Karpas-422 (cell line): ENCODE data around the gene DOK7. TPM values are rescaled to one million over a fixed set of nuclear protein-coding genes. Genes with fewer than 3 reads are reported as not detected.

Experiments
- DNase-seq: peaks from one replicate; pipeline ENCODE4 v3.0.0-alpha.2; 2015
- H2AFZ ChIP-seq: fragments of 200-600 bp; sonication (generic); 2 replicates; pipeline ENCODE4 v1.6.1; 2014; ENCODE audit warnings: antibody characterized with exemption, low read length, mixed read lengths
- H3K27ac ChIP-seq: fragments of 200-600 bp; sonication (generic); 2 replicates; pipeline ENCODE4 v1.5.1; 2014; ENCODE audit warnings: mild to moderate bottlenecking, low read length, moderate library complexity
- H3K27me3 ChIP-seq: fragments of 200-600 bp; sonication (generic); 2 replicates; pipeline ENCODE4 v1.6.1; 2014; ENCODE audit warnings: low read length, mixed read lengths
- H3K36me3 ChIP-seq: fragments of 200-600 bp; sonication (generic); 2 replicates; pipeline ENCODE4 v1.6.1; 2014; ENCODE audit warnings: low read length, mixed read lengths; ENCODE audit not compliant: insufficient read depth
- H3K4me1 ChIP-seq: fragments of 200-600 bp; sonication (generic); 2 replicates; pipeline ENCODE4 v1.6.1; 2014; ENCODE audit warnings: mild to moderate bottlenecking, low read length, mixed read lengths
- H3K4me2 ChIP-seq: fragments of 200-600 bp; sonication (generic); 2 replicates; pipeline ENCODE4 v1.6.1; 2014; ENCODE audit warnings: low read length, low read depth, mild to moderate bottlenecking; ENCODE audit not compliant: poor library complexity, severe bottlenecking
- H3K4me3 ChIP-seq: fragments of 200-600 bp; sonication (generic); 2 replicates; pipeline ENCODE4 v1.5.1; 2014; ENCODE audit warnings: mild to moderate bottlenecking, antibody characterized with exemption, low read length, mixed read lengths
- H3K79me2 ChIP-seq: fragments of 200-600 bp; sonication (generic); 2 replicates; pipeline ENCODE4 v1.6.1; 2014; ENCODE audit warnings: mild to moderate bottlenecking, low read length, mixed read lengths
- H3K9ac ChIP-seq: fragments of 200-600 bp; sonication (generic); 2 replicates; pipeline ENCODE4 v1.6.0; 2014; ENCODE audit warnings: low read length
- H3K9me2 ChIP-seq: fragments of 200-600 bp; sonication (generic), shearing (Covaris generic); replicated peaks from 2 replicates; pipeline ENCODE4 v1.6.0; 2014; ENCODE audit warnings: mild to moderate bottlenecking, low read length, moderate library complexity; ENCODE audit not compliant: insufficient read depth
- H3K9me3 ChIP-seq: fragments of 300-700, 200-600 bp; sonication (generic); 2 replicates; pipeline ENCODE4 v1.6.1; 2014; ENCODE audit warnings: low read length, mixed read lengths
- H4K20me1 ChIP-seq: fragments of 200-600 bp; sonication (generic); 2 replicates; pipeline ENCODE4 v1.6.1; 2014; ENCODE audit warnings: mild to moderate bottlenecking, antibody characterized with exemption, low read length, low read depth; ENCODE audit not compliant: insufficient read depth
- total RNA-seq: library from RNA; depleted of rRNA; stranded (reverse); fragments of >200 nt; shearing (Covaris generic); gene quantifications from 2 replicates; pipeline ENCODE4 v1.2.3, GENCODE V29; 2014; ENCODE audit warnings: low replicate concordance; rRNA removed

Gene DOK7, protein sequence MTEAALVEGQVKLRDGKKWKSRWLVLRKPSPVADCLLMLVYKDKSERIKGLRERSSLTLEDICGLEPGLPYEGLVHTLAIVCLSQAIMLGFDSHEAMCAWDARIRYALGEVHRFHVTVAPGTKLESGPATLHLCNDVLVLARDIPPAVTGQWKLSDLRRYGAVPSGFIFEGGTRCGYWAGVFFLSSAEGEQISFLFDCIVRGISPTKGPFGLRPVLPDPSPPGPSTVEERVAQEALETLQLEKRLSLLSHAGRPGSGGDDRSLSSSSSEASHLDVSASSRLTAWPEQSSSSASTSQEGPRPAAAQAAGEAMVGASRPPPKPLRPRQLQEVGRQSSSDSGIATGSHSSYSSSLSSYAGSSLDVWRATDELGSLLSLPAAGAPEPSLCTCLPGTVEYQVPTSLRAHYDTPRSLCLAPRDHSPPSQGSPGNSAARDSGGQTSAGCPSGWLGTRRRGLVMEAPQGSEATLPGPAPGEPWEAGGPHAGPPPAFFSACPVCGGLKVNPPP
- 1.6 and 10.4 TPM in 2 replicates for total RNA-seq

GRCh38 chr4:3462790-3463415 lies at the start of gene DOK7:
TSS of gene DOK7 (plus strand) at chr4:3463306. CDS start at chr4:3463376, 70 bp downstream.
- no peak within 1 kb of the TSS for H3K27ac ChIP-seq
- no peaks in the 10 kb centered on the region for H3K9me3 ChIP-seq
- H3K9ac ChIP-seq, result no peak within 1 kb of the TSS
- H3K27me3 ChIP-seq, result no peaks in the 10 kb centered on the region
- no peaks in the 10 kb centered on the region for H3K4me1 ChIP-seq
- H3K79me2 ChIP-seq, result no peaks in the 10 kb centered on the region
- DNase-seq, result no peak
- H3K4me3 ChIP-seq, result no peak within 1 kb of the TSS
- no peaks in the 10 kb centered on the region for H3K36me3 ChIP-seq
- no peak within 1 kb of the TSS for H2AFZ ChIP-seq
- no peak within 1 kb of the TSS for H3K4me2 ChIP-seq
- H4K20me1 ChIP-seq, result no peaks in the 10 kb centered on the region
- H3K9me2 ChIP-seq, result no peaks in the 10 kb centered on the region

- Histone ChIP-seq H2AFZ (no peak overlapping the region), H3K9me3 (no peaks in the 10 kb centered on the region), H3K27ac (no peak overlapping the region), H3K27me3 (no peaks in the 10 kb centered on the region), H3K79me2 (no peaks in the 10 kb centered on the region), H3K9me2 (no peaks in the 10 kb centered on the region), H3K9ac (no peak overlapping the region), H3K4me3 (no peak overlapping the region), H3K36me3 (no peaks in the 10 kb centered on the region), H3K4me2 (no peak overlapping the region), H4K20me1 (no peaks in the 10 kb centered on the region), H3K4me1 (no peaks in the 10 kb centered on the region)
- no peak for DNase-seq
Observed at GRCh38 chr4:3413675-3414420, 49.3 kb upstream of the DOK7 start.

- Histone ChIP-seq H2AFZ (no peak overlapping the region), H3K4me1 (no peaks in the 10 kb centered on the region), H3K36me3 (no peaks in the 10 kb centered on the region), H3K27me3 (no peaks in the 10 kb centered on the region), H4K20me1 (no peaks in the 10 kb centered on the region), H3K9me3 (no peaks in the 10 kb centered on the region), H3K4me3 (no peak overlapping the region), H3K9me2 (no peaks in the 10 kb centered on the region), H3K79me2 (no peaks in the 10 kb centered on the region), H3K9ac (no peak overlapping the region), H3K4me2 (no peak overlapping the region), H3K27ac (no peak overlapping the region)
- DNase-seq, result no peak
Observed at GRCh38 chr4:3414421-3415279, 48.5 kb upstream of the DOK7 start.

- Histone ChIP-seq H3K79me2 (no peaks in the 10 kb centered on the region), H3K9me2 (no peaks in the 10 kb centered on the region), H3K27me3 (no peaks in the 10 kb centered on the region), H2AFZ (no peak overlapping the region), H3K4me3 (no peak overlapping the region), H3K9me3 (no peaks in the 10 kb centered on the region), H3K4me1 (no peaks in the 10 kb centered on the region), H3K9ac (no peak overlapping the region), H4K20me1 (no peaks in the 10 kb centered on the region), H3K27ac (no peak overlapping the region), H3K36me3 (no peaks in the 10 kb centered on the region), H3K4me2 (no peak overlapping the region)
- no peak for DNase-seq
Observed at GRCh38 chr4:3415471-3416141, 47.5 kb upstream of the DOK7 start.

DNA sequence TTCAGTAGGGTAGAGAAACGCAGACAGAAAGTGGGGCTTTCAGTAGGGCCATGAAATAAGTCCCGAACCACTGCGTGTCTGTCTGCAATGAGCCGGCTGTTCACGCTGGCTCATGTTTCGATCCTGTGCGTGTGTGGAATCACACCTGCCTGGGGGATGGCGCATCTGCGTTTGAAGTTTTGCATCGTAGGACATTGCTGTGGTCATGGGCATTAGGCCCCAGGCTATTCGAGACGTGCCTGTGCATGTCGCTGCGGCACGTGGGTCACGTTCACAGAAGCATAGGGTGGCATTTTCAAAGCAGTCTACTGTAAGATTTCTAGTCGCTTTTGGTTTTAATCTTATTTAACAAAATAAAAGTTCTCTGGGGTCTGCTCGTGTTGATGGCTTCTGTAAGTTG lies 46.8 kb upstream of the DOK7 start:
- Histone ChIP-seq H3K9me2 (no peaks in the 10 kb centered on the region), H3K4me3 (no peak overlapping the region), H3K36me3 (no peaks in the 10 kb centered on the region), H3K27me3 (no peaks in the 10 kb centered on the region), H2AFZ (no peak overlapping the region), H3K79me2 (no peaks in the 10 kb centered on the region), H3K9me3 (no peaks in the 10 kb centered on the region), H3K9ac (no peak overlapping the region), H3K4me1 (no peaks in the 10 kb centered on the region), H3K4me2 (no peak overlapping the region), H4K20me1 (no peaks in the 10 kb centered on the region), H3K27ac (no peak overlapping the region)
- DNase-seq, result no peak

GRCh38 chr4:3416821-3417221 lies 46.3 kb upstream of the DOK7 start:
- H3K79me2 ChIP-seq, result no peaks in the 10 kb centered on the region
- DNase-seq, result no peak
- no peaks in the 10 kb centered on the region for H3K4me1 ChIP-seq
- H3K36me3 ChIP-seq, result no peaks in the 10 kb centered on the region
- H3K9me2 ChIP-seq, result no peaks in the 10 kb centered on the region
- H3K9me3 ChIP-seq, result no peaks in the 10 kb centered on the region
- no peaks in the 10 kb centered on the region for H3K27me3 ChIP-seq
- H2AFZ ChIP-seq, result no peak overlapping the region
- no peak overlapping the region for H3K4me2 ChIP-seq
- no peak overlapping the region for H3K27ac ChIP-seq
- no peak overlapping the region for H3K4me3 ChIP-seq
- no peaks in the 10 kb centered on the region for H4K20me1 ChIP-seq
- no peak overlapping the region for H3K9ac ChIP-seq

DNA sequence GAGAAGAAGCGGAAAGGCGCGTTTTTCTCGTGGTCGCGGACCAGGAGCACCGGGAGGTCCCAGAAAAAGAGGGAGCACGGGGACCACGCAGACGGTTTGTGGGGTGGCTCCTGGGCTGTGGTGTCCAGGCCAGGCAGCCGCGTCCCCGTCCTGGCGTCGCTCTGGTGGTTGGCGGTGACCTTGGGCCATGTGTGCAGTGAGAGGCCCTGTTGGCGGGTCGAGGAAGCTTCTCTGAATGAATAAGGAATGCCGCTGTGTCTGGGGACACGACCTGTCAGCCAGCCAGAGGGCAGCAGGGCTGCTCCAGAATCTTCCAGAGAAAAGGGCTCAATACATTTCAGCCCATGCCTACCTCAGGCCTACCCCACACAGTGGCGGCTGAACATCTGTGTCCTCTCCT lies 45.7 kb upstream of the DOK7 start:
- H3K27ac ChIP-seq, result no peak overlapping the region
- no peak overlapping the region for H3K9ac ChIP-seq
- no peaks in the 10 kb centered on the region for H3K79me2 ChIP-seq
- no peaks in the 10 kb centered on the region for H3K9me3 ChIP-seq
- DNase-seq, result no peak
- H2AFZ ChIP-seq, result no peak overlapping the region
- H3K9me2 ChIP-seq, result no peaks in the 10 kb centered on the region
- H3K4me3 ChIP-seq, result no peak overlapping the region
- H3K4me2 ChIP-seq, result no peak overlapping the region
- H3K27me3 ChIP-seq, result no peaks in the 10 kb centered on the region
- H3K4me1 ChIP-seq, result no peaks in the 10 kb centered on the region
- H3K36me3 ChIP-seq, result no peaks in the 10 kb centered on the region
- H4K20me1 ChIP-seq, result no peaks in the 10 kb centered on the region
